ENCODE measurements around the gene MAP4K4. TPM values are rescaled to one million over a fixed set of nuclear protein-coding genes. Genes with fewer than 3 reads are reported as not detected.

MAP4K4 gene
- total RNA-seq, 1 experiment from 2014 or later: 181 TPM

DNA sequence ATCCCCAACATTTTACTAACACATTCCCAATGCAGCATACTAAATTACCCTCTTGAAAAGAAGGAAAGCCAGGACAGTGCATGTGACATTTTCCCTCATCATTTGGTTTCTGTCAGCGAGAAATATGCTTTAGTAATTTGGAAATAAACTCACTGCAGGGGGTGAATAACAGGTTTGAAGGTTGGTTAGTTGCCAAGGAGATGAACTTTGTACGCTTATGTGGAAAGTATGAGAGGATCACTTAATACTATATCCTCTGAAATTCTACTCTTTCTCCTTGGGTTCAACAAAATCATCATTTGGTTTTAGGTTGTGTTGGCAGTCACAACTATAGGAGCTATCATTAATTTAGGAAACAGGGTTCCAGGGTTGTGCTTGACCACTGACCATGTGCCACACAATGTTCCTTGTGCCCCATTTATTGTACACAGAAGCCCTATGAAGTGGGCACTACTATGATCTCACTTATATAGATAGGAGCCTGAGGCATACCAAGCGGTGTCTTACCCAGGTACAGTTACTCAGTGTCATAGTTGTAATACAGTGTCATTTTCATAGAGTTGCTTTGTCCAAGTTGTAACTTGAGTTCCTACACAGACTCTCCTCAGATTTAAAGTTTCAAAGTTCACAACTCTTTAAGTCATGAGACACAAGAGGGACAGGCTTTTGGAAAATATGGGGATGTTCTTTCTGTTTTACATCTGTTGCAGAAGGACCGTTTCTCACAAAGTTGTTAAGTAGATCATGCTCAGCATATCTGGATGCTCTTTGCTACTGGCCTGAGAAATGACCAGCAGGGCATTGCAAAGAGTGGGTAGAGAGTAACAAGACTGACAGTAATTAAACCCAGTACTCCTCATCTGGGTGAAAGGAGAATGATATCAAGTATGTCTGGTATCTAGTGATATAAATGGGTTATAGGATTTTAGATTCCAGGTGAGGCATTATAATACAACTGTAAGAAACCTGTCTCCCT is 91.8 kb downstream of the MAP4K4 start:
- DNase-seq (ENCODE audit: low read depth): no peak

DNA sequence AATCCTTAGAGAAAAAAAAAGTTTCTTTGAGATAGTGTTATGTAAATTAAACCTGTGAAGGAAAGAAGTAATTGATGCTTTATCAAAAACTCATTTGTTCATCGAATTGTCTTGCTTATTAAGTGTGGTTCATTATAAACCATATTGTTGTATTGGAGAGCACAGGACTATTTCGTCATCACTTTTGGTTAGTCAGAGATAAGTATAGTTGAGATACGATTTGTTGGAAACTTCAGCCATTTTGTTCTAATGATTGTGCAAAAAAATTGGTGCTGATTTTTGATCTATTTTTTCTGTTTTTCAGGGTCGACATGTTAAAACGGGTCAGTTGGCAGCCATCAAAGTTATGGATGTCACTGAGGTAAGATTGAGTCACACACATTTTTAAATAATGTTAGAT is 92.9 kb downstream of the MAP4K4 start:
- no peak for DNase-seq (ENCODE audit: low read depth)

DNA sequence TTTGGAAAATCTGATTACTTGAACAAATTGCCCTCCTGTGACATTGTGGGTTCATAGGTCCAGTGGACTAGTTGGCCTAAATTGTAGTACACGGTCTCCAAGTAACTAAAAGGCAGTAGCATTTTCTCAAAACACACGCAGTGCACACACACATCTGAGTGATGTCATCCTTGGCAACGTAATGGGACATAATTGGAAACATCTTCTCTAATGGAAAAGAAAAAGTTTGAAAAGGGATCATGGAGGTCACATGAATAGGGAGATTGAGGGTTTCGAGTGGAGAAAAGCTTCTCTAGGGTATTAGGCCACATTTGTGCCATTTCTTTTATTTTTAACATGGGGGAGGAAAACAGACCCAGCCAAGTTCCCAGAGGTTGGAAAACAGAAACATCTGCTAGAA is 93.3 kb downstream of the MAP4K4 start:
- DNase-seq (ENCODE audit: low read depth): no peak

DNA sequence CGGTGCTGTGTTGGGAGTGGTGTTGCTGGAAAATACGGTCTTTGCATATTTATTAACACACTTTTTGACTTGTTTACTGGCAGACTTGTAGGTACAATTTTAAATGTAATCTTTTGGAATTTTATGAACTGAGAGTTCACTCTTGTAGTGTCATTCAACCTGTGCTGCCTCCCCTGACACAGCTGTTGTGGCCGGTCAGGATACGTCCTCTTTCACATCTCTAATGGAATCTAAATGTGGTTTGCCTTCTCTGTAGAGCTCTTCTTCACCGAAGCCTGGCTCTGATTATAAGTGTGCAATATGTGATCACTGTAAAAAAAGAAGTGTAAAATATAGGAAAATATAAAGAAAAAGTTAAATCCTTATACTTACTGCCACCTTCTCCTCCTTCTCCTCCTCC is 94.7 kb downstream of the MAP4K4 start:
- no peak for DNase-seq (ENCODE audit: low read depth)

DNA sequence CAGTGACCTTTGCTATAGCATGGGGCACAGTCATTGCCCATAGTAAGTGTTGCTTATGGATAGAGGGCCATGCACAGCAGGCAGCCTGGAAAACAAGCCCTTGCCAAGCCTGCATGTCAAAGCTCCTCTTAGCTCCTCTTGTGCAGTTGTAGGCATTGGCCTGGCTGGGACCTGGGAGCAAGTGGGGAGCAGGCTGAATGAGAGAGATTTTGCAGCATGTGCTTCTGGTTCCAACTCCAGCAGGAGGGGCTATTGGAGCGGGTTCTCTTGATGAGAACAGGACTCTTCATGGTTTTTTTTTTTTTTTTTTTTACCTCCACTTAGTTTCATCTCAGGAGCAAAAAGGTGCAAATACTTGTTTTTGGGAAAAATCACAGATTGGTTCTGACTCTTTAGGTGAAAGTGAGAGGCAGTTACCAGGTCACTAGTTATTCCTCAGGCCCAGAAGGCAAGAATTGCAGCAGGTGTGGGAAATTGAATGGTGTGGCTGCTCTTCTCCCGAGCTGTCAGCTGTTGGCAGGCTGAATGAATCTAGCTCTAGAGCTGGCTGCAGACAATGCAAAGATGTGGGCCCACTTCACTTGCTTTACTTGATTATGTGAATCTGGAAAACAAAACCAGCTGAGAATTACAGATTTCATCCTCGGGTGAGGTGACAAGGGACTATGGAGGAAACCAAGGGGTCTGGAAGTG is 95.9 kb downstream of the MAP4K4 start:
- DNase-seq (ENCODE audit: low read depth): no peak

DNA sequence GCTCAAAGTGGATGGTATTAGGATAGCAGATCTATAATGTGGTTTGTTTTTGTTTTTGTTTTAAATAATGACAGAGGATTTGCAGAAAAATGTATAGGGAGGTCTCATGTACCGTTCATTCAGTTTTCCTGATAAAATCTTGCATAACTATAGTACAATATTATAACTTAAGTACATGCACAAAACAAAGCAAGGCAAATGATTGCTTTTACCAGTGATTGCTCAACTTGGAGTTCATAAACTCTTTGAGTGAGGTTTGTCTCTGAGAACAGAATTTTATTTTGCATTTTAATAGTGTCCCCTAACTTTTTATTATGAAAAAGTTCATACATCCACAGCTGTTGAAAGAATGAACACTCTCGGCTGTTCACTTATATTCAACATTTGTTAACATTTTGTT is 96.6 kb downstream of the MAP4K4 start:
- no peak for DNase-seq (ENCODE audit: low read depth)

DNA sequence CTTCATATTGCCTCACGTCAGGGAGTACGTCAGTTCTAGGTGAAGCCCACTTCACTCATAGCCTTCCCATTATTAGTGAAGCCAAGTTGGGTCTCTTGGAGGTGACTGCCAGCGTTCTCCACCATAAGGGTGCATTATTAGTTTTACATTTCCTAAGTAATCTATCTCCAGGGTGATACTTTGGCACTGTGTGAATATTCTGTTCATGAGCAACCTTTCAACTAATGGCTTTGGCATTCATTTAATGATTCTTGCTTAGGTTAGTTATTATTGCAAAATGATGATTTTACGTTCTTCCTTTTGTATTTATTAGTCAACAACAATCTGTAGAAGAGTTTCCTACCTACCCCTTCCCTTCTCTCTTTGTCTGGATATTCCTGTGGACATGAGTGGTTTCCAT is 97.5 kb downstream of the MAP4K4 start:
- DNase-seq (ENCODE audit: low read depth): no peak

DNA sequence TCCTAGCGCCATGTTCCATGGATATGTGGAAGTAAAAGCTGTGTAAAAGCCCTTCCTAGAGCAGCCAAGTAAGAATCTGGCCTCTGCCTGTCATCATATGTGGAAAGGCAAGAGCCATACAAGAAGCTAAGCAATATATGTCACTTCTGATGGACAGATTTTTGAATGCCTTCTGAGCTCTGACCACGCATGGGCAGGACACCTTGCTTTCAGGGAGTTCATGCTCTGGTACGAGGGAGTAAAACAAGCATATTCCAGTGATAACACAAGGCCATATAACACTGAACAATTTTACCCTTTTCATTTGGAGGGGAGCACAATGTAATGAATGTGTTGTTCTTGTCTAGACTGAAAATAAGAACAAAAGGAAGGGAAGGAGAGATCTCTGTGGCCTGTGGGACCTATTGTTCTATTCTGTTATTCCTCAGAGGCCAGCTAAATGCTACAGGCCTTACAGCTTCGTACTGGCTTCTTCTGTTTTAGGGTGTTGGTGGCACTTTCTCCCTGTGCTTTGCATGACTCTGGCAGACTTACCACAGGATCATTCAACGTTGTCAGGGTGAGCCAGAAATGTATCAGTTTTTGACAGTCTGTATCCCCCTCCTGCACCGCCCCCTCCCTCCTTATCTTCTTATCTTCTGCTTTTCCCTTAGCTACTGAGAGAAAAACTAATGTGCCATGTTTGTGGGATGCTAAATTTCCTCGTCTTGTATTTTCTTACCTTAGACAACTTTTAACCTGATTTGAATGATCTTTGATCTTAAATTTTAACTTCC is 99.5 kb downstream of the MAP4K4 start:
- DNase-seq (ENCODE audit: low read depth): no peak

DNA sequence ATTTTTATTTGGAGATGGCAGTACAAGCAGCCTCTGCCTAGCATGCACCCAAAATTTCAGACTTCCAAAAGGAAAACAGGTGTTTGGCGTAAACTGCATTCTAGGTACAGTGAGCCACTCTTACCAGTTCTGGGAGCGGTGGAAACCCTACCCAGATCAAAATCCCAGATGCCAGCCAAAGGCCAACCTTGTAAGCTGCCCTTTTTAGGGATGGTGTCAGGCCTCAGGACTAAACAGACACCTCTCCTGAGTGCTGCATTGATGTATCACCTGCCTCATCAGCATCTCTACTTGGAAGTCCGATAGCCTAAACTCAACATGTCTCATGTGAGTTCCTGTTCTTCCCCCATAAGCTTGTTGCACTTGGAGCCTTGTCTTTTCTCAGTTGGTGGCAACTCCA is 104.0 kb downstream of the MAP4K4 start:
- DNase-seq (ENCODE audit: low read depth): no peak

DNA sequence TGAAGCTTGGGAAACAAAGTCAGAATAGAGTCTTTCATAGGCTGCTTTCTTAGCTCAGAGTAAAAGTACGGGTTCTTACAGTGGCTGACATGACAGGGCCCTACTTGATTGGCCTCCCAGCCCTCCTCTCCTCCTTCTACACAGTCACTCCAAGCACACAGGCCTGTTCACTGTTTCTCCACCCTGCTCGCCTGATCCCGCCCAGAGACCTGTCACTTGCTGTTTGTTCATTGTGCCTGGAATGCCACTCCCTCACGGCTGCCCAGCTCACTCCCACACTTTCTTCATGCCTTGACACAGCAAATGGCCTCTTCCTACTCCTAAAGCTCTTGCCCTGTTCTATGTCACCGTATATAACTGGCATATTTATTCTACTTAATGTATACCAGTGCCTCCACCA is 104.8 kb downstream of the MAP4K4 start:
- DNase-seq (ENCODE audit: low read depth): peak; percentile 34

DNA sequence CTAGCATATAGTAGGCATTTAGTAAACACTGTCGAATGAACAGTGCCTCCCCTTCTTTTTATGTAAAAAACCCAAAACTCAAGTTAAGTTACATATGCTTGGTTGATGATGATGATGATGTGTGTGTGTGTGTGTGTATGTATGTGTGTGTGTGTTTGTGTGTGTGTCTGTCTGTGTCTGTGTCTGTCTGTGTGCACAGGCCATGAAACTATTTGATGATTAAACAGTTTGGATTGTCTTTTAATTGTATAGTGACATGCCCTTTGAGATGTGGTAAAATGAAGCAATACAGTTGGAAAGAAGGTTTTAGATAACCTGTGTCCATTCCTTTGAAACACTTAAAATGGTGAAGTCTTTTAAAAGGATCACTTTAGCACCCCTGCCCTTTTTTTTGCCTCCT is 105.6 kb downstream of the MAP4K4 start:
- DNase-seq (ENCODE audit: low read depth): peak; percentile 64

DNA sequence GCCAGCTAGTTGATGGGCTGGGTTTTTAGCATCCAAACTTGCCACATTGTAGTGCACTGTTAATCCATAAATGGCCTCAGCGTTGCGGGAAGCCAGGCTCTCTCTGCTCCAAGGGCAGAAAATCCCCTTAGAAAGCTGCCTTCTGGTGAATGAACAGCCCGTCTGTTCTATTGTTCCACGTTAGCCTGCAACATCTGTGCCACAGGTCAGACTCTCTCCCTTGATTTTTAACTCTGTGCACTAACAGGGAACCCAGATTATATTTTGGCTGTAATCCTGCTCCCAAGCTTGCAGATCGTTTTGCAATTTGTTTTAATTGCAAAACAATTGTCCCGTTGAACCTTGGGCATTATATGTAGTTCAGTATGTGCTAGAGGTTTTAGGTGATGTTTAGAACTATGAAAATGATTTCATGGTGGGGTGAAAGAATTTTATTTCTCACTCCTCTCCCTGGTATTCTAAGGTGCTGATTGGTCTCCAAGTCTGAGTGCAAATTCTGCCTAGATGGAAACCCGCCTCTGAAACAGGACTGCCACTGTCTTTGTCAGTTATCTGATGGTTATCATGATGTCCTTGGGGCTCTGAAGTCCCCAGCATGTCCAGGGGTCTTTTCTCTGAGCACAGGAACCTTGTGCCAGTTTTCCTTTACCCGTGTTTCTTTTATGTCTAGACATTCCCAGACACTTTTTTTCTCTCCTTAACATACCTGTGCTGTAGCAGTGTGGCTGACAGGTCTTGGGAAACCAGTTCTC is 106.6 kb downstream of the MAP4K4 start:
- DNase-seq (ENCODE audit: low read depth): no peak

DNA sequence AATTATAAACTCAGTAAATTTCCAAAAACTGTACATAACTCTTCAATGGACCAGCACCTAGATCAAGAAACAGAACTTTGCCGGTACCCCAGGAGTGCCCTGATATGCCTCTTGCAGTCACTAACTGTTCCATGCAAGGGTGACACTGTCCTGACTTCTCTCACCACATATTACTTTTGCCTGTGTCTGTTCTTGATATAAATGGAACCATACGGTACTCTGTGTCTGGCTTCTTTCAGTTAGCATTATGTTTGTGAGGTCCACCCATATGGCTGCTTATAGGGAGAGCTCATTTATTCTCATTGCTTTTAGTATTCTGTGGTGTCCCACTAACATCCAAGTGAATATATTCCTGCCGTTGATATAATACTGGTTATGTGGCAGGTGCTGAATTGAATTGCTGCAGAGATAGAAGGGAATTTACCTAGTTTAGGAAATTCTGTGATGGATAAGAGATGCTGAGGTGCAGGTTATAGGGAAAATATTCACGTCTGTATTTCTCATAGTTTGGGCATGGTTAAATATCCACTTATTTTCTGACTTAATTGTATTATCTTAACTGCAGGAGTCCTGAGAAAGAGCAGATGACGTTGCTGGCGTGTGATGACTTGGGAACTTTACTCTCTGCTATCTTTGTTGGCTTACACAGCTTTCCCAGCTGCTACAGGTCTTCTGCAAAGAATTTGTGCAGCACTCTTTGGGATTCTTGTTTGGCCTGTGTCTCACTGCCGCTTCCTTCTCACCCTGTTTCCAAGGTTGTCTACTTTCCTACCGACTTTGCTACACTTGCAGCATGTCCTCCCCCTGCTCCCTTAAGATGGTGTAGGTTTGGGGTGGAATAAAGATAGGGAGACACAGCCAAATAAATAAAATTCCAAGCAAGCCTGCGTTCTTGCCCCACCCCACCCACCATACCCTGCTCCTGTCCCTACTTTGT is 107.9 kb downstream of the MAP4K4 start:
- peak; percentile 59 for DNase-seq (ENCODE audit: low read depth)

DNA sequence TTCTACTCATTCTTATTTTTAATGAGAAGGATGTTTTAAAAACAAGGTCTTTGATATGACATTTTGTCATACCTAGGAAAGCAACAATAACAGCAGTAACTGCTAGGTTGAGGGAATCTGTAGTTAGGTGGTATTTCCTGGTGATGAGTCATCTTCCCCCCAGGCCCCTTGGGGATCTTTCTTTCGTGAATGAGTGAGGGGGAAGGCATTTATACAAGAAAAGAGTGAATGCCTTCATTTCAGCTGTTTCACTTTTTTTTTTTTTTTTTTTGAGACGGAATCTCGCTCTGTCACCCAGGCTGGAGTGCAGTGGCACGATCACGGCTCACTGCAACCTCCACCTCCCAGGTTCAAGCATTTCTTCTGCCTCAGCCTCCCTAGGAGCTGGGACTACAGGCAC is 108.6 kb downstream of the MAP4K4 start:
- DNase-seq (ENCODE audit: low read depth): peak; percentile 93

DNA sequence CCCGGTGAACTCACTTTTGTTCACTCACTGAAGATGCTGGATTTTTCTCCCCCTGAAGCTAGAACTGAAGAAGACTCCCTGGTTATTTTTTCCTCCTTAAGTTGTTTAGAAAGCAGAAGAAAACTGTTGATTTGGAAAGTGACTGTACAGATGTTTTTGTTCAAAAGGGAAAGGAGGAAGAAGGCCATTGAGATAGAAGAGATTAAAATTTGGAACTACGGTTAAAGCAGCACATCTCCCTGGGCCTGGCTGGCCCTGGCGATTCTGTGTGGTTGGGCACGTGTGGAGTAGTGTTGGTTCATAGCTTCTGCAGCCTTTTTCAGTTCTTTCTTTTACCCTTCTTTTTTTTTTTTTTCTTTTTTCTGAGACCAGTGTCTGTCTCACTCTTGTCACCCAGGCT is 109.2 kb downstream of the MAP4K4 start:
- no peak for DNase-seq (ENCODE audit: low read depth)

DNA sequence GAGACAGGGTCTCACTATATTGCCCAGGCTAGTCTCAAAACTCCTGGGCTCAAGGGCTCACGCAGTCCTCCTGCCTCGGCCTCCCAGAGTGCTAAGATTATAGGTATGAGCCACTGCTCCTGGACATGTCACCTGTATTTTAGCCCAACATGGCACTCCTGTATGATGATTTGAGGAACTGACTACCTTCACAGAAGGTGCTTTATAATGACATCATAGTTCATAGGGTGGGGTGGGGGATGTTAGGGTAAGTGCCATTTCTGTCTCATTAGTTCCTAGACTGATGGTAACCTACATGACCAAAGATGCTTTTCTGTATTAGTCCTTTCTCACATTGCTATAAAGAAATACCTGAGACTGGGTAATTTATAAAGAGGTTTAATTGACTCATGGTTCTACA is 109.7 kb downstream of the MAP4K4 start:
- no peak for DNase-seq (ENCODE audit: low read depth)

DNA sequence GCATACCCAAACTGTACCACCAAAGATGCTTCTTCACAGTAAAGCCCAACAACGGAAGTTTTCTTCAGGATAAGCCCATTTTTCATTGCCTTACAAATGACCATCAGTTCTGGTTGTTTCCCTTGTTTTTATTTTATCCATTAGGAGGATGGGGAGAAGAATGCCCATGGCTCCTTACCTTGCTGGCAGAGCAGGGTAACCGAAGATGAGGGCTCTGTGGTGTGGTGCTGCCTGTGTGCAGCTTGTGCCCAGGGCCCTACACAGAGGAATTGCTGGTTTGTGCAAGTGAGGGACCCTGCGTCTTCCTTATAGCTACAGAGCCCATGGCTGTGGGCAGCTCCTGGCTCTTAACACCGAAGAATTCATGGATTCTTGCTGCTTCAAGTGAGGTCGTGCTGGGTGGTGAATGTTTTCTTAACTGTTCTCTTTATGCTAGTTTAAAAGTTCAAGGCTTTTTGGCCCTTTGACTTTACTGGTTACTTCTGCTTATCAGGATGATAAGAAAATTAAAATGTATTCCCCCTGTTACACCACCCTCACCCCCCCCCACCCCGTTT is 110.6 kb downstream of the MAP4K4 start:
- no peak for DNase-seq (ENCODE audit: low read depth)

DNA sequence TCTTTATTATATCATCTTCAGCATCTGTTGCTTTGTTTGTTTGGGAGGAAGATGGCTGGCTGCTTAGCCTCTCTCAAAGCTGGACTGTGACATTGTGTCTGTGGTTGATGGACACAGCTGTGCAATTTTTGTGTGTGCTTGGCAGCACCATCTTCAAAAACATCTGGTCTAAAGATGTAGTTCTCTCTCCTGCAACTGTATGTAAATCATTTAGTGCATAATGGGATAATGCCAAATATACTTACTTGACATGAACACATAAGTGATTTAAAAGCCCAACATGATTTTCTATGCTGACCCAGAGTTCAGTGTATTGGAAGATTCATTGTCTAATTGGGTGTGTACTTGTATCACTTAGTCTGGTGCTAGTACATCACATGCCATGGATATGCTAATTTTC is 112.2 kb downstream of the MAP4K4 start:
- no peak for DNase-seq (ENCODE audit: low read depth)

DNA sequence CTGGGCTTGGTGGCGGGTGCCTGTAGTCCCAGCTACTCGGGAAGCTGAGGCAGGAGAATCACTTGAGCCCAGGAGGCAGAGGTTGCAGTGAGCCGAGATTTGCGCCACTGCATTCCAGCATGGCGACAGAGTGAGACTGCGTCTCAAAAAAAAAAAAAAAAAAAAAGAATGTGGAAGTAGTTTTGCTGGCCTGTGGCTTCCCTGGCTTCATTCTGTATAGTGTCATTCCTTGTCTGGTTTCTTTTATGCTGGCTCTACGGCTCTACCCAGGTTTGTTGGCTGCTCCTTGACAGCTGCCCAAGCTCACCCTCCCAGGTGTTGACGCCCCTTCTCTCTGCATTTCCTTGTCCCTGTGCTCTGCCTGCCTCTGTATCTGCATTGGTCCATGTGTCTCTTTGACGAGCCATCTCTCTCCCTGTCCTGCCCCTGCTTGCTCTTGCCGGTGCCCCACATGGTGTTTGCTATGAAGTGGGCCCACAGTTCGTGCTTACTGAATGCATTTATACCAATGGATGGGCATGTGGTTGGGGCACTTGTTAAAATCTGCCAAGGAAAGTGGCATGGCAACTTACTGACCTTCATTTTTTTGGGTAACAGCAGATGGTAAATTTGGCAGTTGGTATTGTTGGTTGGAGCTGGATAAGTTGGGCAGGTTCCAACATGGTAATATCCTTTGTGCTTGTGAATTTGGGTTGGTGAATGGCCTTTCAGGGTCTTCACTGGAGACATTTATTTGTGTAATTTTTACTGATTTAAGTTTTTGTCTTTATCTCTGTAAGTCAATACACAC is 113.9 kb downstream of the MAP4K4 start:
- DNase-seq (ENCODE audit: low read depth): no peak
